Stimulated activated CD8-positive, alpha-beta memory T cell treated with anti-CD3 and anti-CD28 coated beads, Interleukin-12 subunit alpha, Interleukin-12 subunit beta, amount 100 ng/mL, for 24 hours (primary cell): Measurements from ENCODE around the gene OR6B1.
"Not testable (repeated sequence)": the region's sequence is repeated elsewhere in the genome, so short reads cannot be mapped to it uniquely, and the experiment has no call there.

Experiments used
- DNase-seq: peaks from one replicate; pipeline ENCODE4 v3.0.0-alpha.2; 2020; ENCODE audit errors: extremely low read depth

The OR6B1 gene

DNA sequence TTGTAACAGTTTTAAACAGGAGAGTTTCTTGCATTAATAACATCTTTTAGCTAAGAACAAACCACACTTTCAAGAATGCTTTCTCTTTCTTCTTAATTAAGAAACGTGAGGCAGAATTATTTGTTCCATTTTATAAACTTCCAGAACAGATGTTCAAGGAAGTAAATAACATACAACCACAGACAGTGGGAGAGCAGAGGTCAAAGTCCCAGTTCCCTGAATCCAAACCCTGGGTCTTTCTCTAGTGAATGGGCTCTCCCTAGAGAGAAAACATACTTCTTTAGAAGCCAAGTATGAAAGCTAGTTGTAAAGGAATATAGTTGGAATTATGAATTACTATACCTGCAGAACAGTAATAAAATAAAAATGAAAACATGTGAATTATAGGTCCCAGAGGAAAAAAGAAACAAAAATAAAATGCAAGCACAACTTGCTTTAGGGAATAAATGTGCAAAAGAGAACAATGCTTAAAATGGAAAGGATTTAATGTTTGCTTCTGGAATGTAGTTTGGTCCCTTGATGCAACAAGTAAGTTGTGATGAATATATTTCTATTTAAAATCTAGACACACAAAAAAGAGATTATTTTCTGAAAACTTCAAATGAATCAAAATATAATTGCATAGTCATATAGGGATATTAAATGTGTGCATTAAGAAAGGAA, 6.0 kb downstream of the OR6B1 start:
- no peak for DNase-seq

DNA sequence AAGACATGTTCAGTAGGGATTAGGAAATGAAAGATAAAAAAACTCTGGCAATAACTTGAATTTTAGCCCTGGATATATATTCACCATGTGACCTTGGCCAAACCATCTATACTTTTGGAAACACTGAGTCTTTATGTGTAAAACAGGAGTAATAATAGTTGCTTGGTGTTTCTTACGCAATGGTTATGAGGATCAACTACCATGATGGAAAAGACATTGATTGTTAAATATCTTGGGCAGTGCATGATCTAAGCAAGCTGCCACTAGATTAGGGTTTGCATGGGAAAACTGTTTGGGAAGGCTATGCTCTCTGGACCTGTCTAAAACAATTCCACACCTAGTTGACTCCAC, 6.5 kb downstream of the OR6B1 start:
- no peak for DNase-seq

DNA sequence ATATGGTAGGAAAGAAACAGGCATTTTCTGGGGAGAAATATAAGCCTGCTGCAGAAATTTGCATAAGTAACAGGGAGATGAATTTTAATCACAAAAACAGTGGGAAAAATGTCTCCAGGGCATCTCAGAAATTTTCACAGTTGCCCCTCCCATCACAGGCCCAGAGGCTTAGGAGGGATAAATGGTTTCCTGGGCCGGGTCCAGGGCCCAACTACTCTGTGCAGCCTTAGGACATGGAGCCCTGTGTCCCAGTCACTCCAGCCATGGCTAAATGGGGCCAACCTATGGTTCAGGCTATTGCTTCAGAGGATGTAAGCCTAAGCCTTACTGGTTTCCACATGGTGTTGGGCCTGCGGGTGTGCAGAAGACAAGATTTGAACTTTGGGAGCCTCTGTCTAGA, 9.2 kb downstream of the OR6B1 start:
- no peak for DNase-seq

DNA sequence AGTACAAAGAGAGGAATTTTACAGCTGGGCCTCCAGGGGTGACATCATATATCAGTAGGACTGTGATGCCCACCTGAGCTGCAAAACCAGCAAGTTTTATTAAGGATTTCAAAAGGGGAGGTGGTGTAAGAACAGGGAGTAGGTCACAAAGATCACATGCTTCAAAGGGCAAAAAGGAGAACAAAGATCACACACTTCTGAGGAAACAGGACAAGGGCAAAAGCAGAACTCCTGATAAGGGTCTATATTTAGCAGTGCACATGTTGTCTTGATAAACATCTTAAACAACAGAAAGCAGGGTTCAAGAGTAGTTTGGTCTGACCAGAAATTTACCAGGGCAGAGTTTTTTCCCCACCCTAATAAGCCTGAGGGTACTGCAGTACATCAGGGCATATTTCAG, 9.9 kb downstream of the OR6B1 start:
- not testable (repeated sequence) for DNase-seq

DNA sequence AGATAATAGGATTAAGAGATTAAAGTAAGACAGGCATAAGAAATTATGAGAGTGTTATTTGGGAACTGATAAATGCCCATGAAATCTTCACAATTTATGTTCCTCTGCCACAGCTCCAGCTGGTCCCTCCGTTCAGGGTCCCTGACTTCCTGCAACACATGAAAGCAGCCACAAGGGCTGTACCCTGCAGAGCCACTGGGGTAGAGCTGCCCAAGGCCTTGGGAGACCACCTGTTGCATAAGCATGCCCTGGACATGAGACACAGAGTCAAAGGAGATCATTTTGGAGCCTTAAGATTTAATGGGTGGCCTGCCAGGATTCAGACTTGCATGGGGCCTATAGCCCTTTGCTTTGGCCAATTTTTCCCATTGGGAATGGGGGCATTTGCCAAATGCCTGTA, 10.7 kb downstream of the OR6B1 start:
- DNase-seq, result not testable (repeated sequence)

DNA sequence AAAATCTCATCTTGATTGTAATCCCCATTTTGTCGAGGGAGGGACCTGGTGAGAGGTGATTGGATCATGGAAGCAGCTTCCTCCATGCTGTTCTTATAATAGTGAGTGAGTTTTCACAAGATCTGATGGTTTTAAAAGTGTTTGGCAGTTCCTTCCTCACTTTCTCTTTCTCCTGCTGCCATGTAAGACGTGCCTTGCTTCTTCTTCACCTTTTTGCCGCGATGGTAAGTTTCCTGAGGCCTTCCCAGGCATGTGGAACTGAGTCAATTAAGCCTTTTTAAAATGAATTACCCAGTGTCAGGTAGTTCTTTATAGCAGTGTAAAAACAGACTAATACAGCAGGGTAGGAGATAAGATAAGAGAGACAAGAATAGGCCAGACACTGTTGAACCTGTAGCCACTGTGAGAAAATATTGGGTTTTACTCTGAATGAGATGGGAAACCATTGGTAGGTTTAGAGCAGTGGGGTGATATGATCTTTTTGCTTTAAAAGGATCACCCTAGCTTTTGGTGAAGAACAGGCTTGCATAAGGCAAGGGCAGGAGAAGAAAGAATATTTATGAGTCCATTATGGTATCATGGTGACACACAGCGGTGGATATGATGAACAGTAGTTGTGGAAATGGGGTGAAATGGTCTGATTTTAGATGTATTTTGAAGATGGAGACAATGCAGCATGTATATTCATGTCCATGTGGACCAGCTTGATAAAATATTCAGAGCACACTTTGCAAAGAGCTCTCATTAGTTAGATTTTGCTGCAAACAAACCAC, 11.5 kb downstream of the OR6B1 start:
- DNase-seq, result no peak

DNA sequence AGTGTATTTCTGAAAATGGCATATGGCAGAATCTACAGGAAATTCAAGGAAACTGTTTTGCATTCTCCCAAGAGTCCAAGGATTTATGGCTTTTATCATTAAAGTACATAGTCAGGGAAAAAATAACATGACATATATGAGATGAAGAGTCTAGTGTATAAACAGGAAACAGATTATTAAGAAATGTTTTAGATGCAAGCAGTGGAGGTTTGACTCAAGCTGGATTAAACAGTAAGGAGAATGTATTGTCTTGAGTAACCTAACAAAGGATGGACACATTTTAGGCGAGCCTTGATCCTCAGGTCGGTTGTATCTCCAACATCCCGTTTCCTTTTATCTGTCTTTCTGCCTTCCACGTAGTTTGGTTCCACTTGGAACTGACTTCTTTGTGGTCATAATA, 17.9 kb downstream of the OR6B1 start:
- DNase-seq, result no peak

DNA sequence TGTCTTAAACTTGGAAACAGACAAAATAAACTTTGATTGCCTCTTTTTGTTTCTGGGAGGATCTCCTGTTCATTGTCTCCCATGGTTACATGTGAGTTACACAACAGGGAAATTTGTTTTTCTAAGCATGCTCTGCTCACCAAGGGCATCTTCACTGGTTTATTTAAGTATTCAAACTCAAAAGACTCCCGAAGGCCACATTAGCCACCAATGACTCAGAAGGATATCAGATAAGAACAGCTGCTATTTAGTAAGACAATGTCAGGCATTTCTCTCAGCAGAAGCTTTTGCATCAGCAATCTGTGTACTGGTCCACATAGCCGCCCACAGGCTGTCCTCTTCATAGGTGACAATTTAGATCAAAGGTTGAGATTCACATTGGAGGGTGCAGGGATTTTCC, 19.3 kb downstream of the OR6B1 start:
- no peak for DNase-seq

DNA sequence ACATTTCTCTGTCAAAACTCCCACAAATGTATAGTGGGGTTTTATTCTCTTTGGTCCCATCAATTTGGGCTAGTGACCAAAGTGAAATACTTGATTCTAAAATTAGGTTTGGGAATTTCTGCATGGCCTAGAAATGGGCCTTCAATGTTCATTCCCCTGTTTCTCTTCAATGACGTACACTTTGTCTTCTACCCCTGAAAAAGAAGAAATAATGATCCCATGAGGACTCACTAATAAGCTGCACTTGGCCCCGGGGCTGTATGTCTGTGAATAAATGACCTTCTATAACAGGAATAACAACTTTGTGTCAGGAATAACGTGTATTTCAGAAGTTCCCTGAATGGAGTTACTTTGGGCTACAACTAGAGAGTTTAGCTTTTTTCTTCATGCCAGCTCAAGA, 20.2 kb downstream of the OR6B1 start:
- DNase-seq, result no peak

DNA sequence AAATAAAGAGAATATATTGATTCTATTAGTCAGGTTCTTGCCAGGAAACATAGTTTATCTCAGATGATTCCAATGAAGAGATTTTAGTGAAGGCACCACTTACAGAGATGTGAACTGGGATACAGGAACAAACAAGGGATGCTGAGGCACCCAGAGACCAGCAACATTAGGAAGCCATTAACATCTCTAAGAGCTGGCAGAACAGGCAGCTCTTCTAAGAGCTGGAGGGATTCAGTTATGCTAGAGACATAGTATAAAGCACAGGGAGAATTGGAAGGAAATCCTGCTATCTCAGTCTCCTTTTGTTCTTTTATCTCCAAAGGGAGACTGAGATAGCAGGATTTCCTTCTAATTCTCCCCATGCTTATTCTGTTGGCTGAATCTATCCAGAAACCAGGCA, 22.0 kb downstream of the OR6B1 start:
- DNase-seq, result no peak

DNA sequence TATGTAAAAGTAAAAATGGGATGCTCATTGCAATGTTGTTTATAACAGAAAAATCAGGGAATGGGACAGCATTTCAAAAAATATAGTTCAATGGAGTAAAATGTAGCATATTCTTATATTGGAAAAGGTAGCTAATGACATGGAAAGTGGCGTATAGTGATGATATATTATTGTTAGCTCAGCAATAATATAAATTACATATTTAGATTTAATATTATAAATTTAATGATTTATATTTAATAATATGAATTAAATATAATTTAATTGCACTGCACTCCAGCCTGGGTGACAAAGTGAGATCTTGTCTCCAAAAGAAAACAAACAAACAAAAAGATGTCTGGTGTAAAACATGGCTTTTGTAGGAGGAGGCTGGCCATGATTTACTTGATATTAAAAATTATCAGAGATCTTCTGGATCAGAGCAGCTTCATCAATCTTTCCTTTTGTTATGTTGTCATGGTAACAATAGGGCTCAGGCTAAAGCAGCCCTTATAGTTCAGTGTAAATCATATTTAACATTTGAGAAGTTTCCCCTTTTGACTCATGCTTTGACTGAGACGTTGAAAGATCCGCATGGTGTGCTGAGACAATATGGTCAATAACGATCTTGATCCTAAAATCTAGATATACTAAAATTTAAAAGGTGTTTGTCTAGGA, 23.2 kb downstream of the OR6B1 start:
- DNase-seq, result no peak

DNA sequence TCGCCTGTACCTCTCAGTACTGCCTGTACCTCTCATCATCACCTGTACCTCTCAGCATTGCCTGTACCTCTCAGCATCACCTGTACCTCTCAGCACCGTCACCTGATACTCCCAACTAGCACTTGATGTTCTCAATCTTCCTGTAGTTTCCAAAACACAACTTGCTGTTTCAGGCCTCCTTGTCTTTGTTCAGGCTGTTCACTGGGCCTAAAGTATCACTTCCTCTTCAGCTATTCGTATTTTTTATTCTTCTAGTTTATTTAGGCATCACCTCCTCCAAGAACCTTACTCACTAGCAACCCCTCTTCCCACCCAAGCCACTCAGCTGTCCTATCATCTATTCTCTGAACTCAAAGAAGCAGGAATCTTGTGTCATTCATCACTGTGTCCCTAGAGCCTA, 24.1 kb downstream of the OR6B1 start:
- no peak for DNase-seq

DNA sequence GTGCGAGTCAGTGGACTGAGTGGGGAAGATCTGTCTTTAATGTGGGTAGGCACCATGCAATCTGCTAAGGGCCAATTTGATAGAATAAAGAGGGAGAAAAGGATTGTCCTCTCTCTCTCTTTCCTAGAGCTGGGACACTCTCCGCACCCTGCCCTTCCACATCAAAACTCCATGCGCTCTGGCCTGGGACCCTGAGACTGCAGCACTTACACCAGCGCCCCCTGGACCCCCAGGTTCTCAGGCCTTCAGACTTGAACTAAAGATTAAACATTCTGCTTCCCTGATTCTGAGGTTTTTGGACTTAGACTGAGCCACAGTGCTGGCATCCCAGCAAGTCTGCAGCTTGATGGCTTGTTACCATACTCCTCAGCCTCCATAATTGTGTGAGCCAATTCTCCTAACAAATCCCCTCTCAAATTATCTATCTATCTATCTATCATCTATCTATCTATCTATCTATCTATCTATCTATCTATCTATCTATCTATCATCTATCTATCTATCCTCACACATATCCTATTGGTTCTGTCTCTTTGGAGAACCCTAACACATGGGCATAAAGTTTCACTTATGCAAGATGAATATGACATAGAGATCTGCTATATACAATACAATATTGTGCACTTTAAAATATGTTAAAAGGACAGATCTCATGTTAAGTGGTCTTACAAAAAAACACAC, 26.2 kb downstream of the OR6B1 start:
- no peak for DNase-seq

DNA sequence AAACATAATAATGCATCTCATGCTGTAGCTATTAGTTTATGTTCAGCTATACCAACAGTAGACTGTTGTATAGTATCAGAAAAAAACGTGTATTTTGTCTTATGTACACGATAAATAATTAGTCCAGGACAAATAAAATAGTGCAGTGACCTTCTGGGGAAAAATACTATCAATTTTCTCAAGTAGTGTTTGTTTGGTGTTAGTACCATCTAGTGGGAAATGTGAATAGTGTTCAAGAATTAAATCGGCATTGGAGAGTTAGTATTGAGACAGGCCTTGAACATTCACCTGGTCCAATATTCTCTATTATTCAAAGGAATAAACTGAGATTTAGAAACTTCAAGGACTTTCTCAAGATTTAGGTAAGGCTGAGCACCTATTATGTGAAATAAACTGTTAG, 26.9 kb downstream of the OR6B1 start:
- DNase-seq, result no peak

DNA sequence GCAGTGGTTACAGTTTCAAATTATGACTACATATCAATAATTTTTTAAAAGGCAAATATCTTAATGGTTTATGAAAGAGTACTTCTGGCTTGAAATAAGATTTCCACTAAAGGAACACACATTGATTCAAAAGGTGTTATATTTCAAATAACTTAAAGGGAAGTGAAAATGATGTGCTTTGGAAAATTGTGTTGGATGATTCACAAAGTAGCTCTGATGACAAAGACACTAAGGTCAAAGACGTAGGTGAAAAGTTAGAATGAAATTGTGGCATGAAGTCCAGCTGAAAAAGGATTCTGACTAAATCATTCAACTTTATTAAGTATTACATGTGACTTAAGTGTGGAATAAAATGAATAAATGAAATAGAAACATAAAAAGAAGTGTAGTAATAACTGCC, 27.9 kb downstream of the OR6B1 start:
- no peak for DNase-seq

DNA sequence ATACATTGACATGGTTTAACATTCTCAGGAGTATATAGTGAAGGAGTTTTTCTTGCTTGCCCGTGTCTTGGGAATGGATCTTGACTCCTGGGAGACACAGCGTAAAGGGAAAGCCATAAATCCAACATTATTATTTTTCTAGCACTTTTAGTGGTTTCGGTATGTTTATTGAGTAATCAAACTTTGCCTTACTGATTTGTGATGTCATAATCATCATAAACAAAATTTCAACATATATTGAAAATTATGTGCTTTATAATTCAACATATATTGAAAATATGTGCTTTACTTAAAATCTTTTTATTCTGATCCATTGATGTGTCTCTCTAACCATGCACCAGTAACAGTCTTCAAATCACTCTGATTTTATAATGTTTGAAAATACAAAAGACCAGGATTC, 28.4 kb downstream of the OR6B1 start:
- DNase-seq, result no peak

DNA sequence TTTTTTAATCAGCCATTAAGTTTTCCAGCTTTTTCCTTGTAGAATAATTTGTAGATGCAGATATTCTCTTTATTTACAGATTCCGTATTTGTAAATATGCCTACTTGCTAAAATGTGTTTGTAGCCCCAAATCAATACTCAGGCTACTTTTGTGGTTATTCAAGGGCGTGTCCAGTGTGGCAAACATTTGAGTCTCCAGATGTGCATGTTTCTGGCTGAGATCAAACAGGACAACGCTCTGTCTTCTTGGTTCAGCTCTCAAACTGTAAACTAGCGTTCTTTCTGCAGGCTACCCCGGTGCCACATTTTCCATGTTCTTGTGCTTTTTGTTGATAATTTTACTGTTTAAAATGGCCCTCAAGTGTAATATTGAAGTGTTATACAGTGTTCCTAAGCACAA, 32.4 kb downstream of the OR6B1 start:
- DNase-seq, result no peak

DNA sequence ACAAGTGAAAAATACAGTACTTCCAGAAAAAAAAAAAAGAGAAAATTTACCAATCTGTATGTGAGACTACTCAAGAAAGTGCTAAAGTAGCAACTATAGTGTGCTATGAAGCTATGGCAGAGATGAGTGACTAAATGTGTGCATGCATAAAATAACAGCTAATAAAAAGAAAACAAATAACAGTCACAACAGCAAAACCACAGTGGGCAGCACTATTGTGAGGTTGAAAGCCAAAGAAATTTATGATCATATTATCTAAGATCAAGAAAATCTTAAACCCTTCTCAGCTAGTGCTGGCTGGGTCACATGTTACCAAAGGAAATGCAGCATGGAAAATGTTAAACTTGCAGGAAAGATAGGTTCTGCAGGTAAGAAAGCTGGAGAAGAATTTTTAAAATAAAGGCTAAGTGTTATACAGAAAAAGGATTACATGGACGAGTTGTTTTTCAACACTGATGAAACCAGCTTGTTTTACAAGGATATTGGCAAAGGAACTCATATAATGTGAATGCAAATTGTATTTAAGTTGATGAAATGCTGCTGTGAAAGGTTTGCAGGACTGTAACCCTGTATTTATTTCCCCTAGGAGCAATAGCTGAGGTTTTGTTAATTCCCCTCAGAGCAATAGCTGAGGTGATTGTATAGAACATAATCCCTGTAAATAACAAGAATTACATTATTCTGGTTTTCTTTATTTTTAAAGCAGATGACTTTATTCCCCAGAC, 33.0 kb downstream of the OR6B1 start:
- no peak for DNase-seq

DNA sequence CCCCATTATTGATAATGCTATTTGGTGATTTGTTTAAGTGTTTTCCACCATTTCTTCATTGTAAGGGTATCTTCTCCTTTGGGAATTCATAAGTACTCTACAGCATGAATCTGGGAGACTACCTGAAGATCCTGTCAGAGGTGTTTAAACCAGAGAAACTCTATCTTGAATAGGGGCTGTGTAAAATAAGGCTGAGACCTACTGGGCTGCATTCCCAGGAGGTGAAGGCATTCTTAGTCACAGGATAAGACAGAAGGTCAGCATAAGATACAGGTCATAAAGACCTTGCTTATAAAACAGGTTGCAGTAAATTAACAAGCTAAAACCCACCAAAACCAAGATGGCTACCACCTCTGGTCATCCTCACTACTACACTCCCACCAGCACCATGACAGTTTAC, 35.3 kb downstream of the OR6B1 start:
- no peak for DNase-seq

DNA sequence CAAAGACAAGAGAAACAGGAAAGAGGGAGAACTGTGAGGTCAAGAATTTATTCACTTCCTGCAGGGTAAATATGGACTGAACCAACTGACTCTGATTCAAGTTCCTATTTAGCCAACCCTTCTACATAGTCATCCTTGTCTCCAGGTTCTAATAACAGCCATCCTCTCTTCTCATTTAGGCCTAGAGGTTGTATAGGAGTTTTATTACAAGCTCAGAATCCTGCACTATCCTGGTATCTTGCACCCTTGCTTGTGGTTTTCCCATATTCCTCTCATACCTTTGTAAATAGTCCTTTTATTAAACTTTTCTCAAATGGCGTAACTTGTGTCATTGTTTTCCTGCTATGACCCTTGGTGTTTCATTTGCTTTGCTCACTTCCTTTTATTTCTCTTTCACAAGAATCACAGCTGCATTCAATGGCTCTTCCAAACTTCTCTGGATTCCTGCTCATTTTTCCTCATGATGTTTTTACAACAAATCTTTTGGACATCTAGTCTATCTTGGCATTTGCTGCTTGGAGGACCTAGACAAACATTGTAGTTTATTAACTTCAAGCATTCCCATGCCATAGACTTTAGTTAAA, 36.3 kb downstream of the OR6B1 start:
- no peak for DNase-seq

DNA sequence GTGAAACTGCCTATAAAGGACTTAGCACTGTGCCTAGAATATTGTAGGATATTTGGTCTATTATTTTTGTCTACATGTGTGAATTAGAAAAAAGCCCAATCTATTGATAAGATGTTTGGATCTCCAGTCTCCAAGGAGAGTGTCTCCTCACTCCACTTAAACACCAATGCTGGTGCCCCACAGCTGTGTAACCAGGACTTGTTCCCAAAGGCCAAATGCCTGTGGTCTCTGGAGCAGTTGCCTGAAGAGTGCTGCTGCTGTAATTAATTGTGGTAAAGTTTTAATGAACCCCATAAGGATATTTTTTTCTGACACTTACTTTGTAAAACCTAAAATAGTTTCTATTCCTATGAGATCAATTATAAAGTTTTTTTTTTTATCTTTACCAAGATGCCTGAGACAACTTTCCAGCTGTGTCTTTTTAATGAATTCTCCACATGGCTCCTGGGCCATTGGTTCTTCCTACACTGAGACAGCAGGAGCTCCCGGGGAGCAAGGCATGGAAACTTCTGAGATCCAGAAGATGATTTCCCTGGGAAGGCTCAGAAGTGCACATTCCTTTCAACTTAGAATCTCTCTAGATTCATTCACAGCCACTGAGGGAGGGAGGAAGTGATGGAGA, 37.4 kb downstream of the OR6B1 start:
- no peak for DNase-seq
